Measurements from ENCODE around the gene MECP2.

MECP2 gene

GRCh38 chrX:154028502-154029184, 68.9 kb downstream of the MECP2 start:
- TF ChIP-seq, protein P1, sequence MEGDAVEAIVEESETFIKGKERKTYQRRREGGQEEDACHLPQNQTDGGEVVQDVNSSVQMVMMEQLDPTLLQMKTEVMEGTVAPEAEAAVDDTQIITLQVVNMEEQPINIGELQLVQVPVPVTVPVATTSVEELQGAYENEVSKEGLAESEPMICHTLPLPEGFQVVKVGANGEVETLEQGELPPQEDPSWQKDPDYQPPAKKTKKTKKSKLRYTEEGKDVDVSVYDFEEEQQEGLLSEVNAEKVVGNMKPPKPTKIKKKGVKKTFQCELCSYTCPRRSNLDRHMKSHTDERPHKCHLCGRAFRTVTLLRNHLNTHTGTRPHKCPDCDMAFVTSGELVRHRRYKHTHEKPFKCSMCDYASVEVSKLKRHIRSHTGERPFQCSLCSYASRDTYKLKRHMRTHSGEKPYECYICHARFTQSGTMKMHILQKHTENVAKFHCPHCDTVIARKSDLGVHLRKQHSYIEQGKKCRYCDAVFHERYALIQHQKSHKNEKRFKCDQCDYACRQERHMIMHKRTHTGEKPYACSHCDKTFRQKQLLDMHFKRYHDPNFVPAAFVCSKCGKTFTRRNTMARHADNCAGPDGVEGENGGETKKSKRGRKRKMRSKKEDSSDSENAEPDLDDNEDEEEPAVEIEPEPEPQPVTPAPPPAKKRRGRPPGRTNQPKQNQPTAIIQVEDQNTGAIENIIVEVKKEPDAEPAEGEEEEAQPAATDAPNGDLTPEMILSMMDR (conservative IDR thresholded peaks at IDR 0.05; ENCODE audit: low read depth, low read length), result no peak
- no peak overlapping the region for H3K4me3 ChIP-seq (ENCODE audit: low read length)
- DNase-seq (ENCODE audit: low read depth), result no peak

GRCh38 chrX:154027986-154028385, 69.5 kb downstream of the MECP2 start:
- TF ChIP-seq, protein P1 (conservative IDR thresholded peaks at IDR 0.05; ENCODE audit: low read depth, low read length), result no peak
- no peak overlapping the region for H3K4me3 ChIP-seq (ENCODE audit: low read length)
- DNase-seq (ENCODE audit: low read depth), result no peak

GRCh38 chrX:154027022-154027402, 70.5 kb downstream of the MECP2 start:
- no peak overlapping the region for H3K4me3 ChIP-seq (ENCODE audit: low read length)
- TF ChIP-seq, protein P1 (conservative IDR thresholded peaks at IDR 0.05; ENCODE audit: low read depth, low read length), result no peak
- no peak for DNase-seq (ENCODE audit: low read depth)

DNA sequence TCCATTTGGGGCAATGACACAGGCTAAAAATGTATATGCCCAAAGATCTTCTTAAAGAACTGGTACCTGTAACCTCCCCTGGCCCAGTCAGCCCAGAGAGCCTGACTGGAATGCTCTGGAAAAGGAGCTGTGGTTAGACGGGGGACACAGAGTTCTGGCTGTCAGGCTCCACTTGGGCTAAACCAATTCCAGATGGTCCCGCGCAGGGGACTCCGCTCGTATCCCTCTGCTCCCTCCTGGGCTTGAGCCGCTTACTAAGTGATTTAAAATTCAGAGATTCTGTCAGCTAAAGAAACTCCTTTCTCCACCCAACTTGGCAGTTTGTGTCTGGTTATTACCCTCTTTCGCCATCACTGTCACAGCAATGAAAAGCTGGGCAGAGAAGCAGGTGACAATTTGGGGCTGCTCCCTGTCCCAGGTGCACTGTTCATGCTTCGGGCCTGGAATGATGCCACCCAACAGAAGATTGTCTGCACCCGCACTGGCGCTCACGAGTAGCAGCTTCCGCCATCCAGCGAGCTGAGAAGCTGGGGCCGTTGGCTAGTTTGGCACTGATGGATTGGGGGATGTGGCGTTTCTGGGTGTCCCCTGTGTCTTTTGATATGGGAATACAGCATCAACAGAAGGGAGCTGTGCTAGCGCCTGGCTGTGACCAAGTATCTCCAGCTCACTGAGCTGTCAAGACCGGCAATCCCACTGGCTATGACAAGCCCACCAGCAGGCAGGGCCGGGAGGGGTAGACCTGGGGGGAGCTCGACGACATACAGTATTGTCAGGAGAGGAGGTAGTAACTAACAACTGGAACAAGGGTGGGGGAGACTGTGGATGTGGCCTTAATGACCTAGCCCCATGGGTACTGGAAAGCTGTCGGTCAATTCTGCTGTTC, 71.1 kb downstream of the MECP2 start:
- H3K4me3 ChIP-seq (ENCODE audit: low read length), result no peak overlapping the region
- no peak for DNase-seq (ENCODE audit: low read depth)
- TF ChIP-seq, protein P1 (conservative IDR thresholded peaks at IDR 0.05; ENCODE audit: low read depth, low read length), result no peak

DNA sequence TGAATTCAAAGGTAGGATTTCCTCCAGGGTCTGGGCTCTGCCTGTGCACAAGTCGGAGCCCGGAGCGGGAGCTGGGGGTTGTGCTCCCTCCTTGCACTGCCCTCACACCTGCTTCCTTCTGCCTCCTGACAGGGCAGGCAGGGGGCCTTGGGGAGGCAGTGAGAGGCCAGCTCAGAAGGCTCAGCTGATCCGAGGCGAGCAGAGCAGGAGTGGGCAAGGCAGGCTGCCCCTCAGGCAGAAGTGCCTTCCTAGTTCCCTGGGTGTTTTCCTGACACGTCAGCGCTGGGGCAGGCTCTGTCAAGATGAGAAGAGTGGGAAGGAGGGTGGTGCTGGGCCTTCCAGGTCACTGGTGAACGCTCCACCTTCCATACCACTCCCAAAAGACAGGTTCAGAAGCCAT, 72.3 kb downstream of the MECP2 start:
- DNase-seq (ENCODE audit: low read depth), result no peak
- TF ChIP-seq, protein P1 (conservative IDR thresholded peaks at IDR 0.05; ENCODE audit: low read depth, low read length), result no peak
- H3K4me3 ChIP-seq (ENCODE audit: low read length), result no peak overlapping the region

DNA sequence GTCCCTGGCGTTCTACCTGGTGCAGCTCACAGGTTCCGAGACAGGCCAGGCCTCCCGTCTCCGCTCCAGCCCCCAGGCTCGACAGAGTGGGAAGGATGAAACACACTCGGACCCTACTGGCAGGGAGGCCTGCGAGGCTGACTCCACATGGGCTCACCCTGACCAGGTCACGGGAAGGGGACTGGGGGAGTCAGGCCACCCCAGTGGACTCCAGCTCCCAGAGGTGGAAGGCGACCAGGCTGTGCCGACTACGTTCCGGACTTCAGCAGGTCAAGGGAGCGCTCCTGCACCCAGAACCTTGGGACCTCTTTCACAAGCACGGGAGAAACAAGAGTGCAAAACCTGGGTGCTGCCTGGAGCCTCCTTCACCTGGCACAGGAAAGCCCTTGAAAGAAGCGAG, 73.2 kb downstream of the MECP2 start:
- TF ChIP-seq, protein P1 (conservative IDR thresholded peaks at IDR 0.05; ENCODE audit: low read depth, low read length), result no peak

More for the DNA sequence above, 73.2 kb downstream of the MECP2 start:
- DNase-seq (ENCODE audit: low read depth), result no peak
- H3K4me3 ChIP-seq (ENCODE audit: low read length), result no peak overlapping the region
